NCI-H128 (cell line): ENCODE data around the gene MIPEP.
"Not testable (repeated sequence)": the region's sequence is repeated elsewhere in the genome, so short reads cannot be mapped to it uniquely, and the experiment has no call there.

Experiments
- DNase-seq: peaks from one replicate; lab custom pipeline; 2025; ENCODE audit not compliant: unreplicated experiment; lab: John Stamatoyannopoulos, UW

Gene MIPEP

DNA sequence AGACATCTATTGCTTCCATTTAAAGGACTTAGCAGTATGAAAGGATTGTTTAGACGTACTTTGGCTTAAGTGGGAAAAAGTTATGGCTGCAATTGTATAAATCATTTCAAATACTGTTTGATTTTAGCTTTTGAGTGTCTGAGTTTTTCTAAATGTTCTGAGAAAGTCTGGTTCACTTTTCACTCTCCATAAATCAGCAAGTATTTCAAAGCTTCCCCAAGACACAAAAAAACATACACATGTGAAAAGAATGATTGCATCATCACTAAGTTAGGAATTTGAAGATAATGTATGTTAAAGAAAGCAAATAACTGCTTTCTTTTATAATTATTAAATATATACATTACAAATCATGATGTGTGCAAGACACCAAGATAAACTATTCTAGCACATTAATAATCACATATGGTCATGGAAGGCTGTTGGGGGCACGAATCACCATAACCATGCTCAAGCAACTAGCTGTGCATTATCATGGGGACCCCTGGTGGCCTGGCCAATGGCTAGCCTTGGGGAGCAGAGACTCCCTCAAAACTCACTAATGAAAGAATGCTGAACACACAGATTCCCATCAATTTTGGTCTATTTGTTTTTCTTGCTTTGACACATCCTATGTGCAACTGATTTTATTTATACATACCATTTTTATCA, 111.1 kb downstream of the MIPEP start:
- no peak for DNase-seq

DNA sequence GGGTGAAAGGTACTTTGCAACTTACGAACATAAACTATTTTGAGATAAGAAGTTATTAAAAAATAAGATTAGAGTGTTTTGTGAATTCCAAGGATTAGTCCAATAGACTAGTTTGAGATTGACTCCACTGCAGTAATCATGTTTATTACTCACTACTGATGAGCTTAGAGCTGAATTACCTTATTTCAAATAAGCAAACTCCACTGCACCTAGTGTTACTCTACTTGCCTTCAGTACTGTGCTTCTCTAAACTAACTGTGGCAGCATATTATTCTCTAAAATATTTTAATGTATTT, 111.7 kb downstream of the MIPEP start:
- no peak for DNase-seq

DNA sequence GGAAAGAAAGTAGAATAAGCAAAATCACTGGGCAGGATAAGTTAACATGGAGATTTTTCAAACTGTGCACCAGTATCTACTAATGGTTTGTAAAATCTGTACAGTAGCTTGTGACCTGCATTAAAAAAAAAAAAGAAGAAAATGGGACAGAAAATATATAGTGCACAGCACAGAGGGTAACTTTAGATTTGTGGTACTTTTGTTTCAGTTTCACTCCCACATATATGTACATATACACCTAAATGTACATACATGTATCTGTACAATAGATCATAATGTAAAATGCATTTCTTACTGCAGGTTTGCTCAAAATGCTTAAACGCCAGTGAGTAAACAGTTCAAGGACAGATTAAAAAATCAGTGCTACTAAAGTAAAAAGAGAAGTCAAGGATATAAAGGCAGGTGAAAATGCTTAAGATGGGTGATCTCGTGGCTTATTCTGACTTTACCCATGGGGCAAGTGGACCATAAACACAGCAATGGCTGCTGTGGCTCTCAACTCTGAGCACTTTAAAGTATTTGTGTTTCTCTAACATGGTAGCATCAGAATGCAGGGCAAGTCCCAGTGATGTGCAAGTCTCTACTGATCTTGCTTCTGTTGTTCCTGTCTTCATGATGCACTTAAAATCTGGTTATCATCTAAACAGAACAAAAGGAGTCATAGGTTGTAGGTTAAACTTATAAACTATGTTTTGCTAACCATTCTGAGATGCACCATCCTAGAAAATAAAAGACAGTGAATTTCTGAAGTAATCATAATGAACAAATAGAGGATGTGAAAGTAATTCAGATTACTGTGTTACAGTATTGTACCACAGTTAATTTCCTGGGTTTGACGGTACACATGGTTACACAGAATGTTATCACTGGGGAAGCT, 112.3 kb downstream of the MIPEP start:
- DNase-seq = no peak

DNA sequence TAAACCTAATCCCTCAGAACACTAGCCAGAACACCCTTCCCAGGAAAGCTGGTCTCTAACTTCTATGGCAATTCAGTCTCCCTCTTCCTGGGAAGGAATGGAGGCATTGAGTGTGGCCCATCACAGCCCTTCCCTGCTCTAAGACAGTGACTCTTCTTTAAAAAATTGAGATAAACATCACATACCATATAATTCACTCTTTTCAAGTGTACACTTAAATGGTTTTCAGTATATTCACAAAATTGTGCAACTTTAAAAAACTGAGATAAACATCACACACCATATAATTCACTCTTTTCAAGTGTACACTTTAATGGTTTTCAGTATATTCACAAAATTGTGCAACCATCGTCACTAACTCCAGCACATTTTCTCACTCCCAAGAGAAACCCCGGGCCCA, 116.5 kb downstream of the MIPEP start:
- DNase-seq = no peak

DNA sequence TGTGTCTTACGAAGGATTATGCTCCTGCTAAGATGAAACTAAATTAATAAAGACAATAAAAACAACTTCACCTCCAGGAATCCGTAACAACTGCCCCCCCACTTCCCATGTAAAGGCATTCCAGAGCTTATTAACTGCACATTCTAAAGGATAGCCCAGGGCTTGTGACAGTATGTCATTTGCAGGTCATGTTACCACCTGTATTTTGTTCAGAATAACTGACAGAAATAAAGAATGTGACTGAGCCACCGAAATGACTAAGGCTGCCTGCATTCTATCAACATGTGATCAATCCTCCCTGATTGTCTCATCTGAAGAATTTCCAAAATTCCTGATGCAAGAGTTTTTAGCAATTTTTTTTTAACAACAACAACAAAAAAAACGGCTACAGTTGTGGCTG, 117.2 kb downstream of the MIPEP start:
- DNase-seq = no peak

DNA sequence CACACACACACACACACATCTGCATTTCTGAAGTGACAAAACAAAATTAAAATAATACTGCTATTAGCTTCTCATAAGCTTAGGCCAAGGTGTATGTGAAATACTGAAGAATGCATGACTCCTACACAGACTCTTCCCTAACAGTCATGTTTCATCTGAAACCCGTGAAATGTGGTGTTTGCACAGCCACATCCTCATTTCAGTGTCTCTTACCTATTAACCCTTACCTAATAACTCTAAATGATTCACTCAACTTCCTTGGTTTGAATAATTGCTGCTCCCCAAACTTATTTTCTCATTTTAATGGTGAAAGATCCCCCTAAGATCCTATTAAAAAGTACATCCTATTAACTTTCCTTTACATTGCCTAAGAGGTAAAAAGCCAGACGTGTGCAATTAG, 117.6 kb downstream of the MIPEP start:
- DNase-seq = no peak

DNA sequence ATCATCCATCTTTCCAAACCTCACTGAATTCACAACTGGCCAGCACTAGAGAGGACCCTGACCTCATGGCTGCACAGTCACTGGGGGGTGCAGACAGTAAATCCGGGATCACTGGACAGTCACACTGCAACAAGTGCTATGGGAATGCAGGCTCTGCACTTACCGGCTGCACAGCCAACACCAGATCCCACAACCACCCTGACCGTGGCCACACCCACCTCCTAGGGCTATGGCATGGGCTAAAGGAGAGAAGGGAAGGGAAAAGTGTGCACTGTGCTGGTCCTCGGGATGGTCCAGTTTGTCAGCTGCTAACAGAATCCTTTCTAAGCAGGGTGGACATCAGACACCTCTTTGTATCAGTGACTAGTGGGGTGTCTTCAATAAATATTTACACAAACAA, 118.2 kb downstream of the MIPEP start:
- no peak for DNase-seq

DNA sequence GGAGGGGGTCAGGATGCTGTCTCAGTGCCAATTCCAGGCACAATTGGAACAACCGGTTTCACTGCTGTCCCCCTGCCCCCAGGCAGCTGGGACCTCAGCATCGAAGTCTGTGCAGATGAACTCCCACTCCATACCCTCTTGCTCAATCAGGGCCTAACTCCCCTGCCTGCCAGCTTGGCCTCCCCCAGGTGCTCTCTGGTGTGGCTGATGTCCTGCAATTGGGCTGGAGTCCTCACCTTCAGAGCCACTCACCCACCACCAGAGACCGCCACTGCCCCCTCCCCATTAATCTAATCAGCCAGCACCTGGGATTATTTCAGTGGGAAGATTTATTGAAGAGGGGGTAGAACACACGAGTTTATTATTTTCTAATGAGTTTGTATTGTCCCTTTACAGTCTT, 118.8 kb downstream of the MIPEP start:
- no peak for DNase-seq

DNA sequence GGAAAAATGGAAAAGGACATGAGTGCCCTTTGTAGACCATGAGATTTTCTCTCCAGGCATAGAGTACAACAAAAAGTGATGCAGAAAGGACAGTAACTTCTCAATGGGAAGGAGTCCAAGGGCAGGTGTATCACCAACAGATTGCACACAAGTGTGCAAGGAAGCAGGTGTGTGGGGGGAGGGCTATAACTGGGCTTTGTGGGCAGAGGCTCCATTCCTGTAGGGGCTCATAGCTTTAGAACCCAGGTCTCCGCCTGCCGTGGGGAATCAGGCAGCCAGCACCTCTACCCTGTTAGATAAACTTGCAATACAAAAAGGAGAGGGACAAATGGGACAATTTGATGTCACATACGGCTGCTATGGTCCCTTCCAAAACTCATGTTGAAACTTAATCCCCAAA, 119.8 kb downstream of the MIPEP start:
- DNase-seq = no peak

DNA sequence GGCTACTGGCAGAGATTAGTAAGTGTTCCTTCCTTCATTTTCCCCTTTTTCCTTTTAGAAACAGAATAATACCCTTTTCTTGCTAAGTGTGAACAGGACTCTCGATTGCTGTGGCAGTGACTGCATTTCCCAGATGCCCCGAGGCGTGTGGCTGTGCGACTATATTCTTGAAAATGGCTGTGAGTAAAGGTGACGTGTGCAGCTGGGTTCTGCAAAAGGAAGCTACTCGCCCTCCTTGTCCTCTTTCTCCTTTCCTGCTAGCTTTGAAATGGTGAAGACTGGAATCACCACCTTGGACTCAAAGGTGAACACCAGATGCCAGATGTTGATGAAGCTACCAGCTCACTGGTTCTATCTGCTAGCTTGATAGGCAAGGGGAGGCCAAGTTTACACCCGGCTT, 121.4 kb downstream of the MIPEP start:
- DNase-seq = no peak

DNA sequence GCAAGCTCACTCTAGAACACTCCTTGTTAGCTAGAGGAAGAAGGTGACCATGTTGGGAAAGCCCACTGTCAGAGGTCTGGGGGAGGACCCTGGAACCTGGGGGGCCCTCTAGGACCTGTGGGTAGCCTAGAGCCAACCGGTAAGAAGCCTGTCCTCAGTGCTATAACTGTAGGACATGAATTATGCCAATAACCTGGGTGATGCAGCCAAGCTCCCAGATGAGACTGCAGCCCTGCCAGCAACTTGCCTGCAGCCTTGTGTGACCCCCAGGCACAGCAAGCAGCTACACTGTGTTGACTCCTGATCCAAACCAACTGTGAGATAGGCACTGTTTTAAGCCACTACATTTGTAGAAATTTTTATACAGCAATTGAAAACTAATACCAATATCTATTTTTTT, 122.3 kb downstream of the MIPEP start:
- no peak for DNase-seq

DNA sequence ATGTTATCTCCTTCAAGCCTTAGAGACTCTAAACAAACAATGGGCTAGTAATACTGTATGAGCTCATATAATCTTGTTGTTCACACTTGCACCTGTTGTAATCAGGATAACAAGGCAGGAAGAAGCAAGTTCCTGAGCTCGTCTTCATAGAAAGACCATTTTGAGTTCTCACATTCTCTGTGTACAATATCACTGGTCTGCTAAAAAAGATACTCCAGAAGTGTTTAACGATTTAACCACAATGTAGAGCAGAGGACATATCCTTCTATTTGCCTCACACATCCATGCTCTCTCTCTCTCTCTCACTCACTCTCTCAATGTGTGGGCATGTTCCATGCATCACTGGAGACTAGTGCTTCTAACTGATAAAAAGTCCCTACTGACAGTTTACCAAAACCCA, 122.9 kb downstream of the MIPEP start:
- no peak for DNase-seq

DNA sequence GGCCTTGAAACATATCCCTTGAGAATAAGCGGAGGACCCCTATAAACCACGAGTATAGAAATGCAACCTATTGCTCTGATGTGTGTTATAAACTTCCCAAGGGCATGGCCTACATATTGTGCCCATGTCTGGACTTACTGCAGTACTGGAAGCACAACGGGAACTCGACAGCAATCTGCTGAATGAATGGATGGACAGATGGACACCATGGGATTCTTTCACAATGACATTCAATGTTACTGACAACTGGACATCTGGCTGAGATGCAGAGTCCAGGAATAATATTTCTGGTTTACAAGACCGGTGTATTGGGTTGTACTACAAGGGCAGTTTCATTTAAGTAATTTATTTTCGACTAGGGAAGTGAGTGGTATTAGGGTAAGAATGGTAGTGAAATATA, 123.7 kb downstream of the MIPEP start:
- no peak for DNase-seq

DNA sequence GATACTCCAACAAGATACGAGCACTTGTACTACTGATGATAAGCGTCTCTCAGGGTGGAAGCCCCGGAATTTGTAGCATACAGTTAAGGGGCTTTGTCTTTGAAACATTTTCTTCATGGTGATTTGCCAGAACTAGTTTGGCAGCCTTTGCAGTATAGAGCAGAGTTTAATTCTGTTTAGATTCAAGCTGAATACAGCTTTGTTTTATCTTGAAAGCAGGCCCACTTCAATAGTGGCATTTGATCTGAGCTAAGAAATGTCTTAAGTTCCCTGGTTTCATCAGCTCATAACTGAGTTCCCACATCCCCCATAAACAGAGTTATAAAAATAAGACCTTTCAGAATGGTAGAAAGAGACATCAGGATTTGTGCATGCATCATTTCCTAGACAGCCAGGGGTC, 125.9 kb downstream of the MIPEP start:
- no peak for DNase-seq

DNA sequence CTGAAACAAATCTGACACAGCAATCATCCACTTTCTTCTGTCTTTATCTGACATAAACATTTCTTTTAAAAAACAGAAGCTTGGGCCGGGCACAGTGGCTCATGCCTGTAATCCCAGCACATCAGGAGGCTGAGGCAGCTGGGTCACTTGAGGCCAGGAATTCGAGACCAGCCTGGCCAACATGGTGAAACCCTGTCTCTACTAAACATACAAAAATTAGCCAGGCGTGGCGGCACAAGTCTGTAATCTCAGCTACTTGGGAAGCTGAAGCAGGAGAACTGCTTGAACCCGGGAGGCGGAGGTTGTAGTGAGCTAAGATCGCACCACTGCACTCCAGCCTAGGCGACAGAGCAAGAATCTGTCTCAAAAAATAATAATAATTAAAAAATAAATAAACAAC, 127.4 kb downstream of the MIPEP start:
- DNase-seq = not testable (repeated sequence)

DNA sequence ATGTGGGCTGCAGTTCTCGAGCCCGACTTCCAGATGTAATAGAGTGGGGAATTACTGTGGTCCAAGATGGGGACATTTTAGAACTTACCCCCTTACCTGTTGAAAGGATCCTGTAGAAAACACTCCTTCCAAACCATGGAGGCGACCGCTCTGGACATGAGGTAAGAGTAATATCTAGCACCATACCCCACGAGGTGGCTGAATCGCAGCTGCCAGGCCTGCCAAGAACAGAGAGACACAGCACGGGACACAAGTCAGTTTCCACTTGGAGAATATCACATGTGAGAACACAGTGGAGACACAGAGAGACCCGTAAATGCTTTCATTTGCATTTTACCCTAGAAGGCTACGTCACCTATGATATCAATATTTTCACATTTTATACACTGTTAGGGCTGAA, 129.2 kb downstream of the MIPEP start:
- no peak for DNase-seq

DNA sequence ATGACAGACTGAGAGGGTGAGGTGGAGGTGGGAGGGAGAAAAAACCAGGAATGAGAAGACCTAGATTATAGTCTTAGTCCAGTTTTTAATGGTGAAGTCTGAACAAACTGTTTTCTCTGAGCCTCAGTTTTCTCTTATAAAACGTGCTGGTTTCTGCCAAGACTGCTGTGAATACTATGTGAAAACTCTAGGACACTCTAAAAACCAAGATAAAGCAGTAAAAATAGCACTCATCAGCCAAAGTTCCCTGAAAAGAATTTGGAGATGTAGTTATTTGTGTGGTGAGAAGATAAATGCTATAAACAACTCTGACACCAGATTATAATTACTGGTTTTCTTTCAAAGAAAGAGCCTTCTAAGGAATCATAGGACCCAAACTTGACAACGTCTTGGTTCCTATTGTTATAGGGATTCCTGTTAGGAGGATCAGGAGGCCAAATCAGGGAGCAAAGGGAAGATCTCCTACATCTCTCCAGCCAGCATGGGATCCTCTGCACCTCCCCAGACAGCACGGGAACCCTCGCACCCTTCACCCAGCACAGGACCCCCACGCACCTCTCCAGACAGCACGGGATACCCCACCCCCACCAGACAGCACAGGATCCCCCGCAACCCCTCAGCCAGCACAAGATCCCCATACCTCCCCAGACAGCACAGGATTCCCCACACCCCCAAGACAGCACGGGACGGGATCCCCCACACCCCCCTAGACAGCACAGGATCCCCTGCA, 130.2 kb downstream of the MIPEP start:
- no peak for DNase-seq

DNA sequence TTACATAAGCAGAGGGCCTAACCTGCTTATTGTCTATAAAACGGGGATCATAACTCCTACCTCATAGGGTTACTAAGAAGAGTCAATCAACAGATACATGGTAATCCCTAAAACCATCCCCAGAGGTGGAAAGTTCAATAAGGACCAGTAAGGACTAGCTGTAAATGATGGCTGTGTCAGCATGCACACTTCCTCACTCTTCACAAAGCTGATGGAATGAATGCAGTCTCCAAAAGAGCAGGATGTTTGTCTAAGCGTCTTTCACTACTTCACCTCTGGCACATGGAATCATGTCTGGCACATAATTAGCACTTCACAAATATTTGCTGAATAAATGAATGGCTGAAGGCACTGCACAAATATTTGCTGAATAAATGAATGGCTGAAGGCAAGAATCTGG, 134.2 kb downstream of the MIPEP start:
- DNase-seq = no peak

DNA sequence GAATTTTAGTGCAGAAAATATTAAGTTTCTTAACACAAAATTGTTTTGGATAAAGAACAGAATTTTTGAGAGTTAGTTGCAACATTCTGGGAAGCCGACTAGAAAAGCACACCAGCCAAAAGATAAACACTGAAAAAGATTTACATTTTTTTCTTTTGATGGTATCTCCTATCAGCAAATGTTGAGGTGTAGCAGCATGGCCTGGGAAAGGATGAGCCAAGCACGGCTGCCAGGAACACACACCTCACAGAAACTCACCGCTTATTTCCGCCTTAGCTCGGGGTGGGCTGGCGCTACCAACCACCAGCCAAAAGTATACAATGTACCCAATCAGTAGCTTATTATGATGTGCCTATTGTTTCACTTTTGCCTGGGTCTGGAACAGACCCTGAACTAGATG, 134.7 kb downstream of the MIPEP start:
- no peak for DNase-seq

DNA sequence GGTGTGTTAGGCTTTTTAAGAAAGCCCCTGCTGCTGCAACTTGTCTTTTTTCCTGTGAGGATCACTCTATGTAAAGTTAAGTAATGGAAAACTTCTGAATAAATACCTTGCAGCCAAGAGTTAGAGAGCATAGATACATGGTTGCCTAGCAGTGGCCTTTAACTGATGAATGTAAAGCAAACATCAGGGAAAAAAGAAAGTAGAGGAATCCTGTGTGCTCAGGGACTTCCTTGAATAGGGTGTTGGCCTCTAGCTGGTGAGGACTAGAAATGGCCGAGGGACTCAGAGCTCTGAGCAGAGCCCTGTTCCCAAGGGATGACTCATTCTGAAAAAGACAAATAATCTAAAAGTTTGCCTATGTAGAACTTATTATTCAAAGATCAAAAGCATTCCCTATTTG, 135.7 kb downstream of the MIPEP start:
- DNase-seq = no peak

DNA sequence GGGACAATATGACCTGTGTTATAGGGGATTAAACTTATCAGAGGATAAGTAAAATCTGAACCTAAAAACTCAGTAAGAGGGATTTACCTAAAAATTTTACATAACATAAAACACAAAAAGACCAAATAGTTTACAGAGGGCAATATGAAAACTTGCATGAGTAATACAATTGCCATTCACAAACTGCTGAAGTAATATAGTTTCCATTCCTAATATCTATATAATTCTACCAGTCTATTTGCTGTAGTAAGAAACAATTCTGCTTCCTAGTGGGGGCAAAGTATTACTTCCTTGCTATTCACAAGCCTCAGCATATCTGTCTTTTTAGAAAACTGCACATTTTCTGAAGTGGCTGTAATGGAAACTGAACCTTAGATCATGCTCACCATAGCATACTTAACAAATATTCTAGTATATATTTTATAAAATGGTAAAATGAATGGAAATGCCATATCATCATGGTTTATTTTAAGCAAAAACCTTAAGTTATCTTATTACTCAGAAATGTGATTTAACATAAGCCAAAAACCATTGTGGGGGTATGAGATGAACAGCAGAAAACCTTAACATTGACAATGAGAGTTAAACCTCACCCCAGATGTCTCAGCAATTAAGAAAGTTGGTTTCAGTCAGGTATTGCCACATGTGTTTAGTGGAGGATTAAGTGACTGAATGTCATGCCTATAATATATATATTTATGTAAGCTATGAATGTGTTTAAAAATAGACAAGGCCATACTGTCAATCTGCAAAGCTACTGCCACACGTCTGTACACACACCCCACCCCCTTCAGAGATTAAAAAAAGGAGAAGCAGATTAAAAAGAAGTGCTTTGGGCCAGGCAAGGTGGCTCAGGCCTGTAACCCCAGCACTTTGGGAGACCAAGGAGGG, 136.8 kb downstream of the MIPEP start:
- DNase-seq = no peak
